OCI-LY3 (cell line): Measurements from ENCODE around the gene APOBEC3A.

Source experiments
- EZH2phosphoT487 ChIP-seq: fragments of 200-600 bp; shearing (Covaris generic); IDR thresholded peaks from 2 replicates; pipeline ENCODE4 v1.6.1; 2018; ENCODE audit warnings: antibody characterized with exemption, mixed run types, low read depth
- TF ChIP-seq, protein P1 (sequence below): fragments of 200-600, 300-600 bp; sonication (generic); IDR thresholded peaks from 2 replicates; pipeline ENCODE4 v1.5.1; 2014; ENCODE audit warnings: antibody characterized with exemption, low read length, low read depth

- TF ChIP-seq, protein P1, sequence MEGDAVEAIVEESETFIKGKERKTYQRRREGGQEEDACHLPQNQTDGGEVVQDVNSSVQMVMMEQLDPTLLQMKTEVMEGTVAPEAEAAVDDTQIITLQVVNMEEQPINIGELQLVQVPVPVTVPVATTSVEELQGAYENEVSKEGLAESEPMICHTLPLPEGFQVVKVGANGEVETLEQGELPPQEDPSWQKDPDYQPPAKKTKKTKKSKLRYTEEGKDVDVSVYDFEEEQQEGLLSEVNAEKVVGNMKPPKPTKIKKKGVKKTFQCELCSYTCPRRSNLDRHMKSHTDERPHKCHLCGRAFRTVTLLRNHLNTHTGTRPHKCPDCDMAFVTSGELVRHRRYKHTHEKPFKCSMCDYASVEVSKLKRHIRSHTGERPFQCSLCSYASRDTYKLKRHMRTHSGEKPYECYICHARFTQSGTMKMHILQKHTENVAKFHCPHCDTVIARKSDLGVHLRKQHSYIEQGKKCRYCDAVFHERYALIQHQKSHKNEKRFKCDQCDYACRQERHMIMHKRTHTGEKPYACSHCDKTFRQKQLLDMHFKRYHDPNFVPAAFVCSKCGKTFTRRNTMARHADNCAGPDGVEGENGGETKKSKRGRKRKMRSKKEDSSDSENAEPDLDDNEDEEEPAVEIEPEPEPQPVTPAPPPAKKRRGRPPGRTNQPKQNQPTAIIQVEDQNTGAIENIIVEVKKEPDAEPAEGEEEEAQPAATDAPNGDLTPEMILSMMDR = no peak
- no peak for TF ChIP-seq EZH2phosphoT487
These were observed 33.7 kb upstream of the APOBEC3A start for GRCh38 chr22:38923463-38924346.
